A673 (cell line): ENCODE data around the gene MAP3K5. TPM values are rescaled to one million over a fixed set of nuclear protein-coding genes. Genes with fewer than 3 reads are reported as not detected.

Experiments
- BruUV-seq: library from RNA; stranded (reverse); fragments of 400-500 nt; replicated peaks from 2 replicates; lab custom pipeline; 2021; lab: Mats Ljungman, UMichigan
- CTCF ChIA-PET: fragments of 300-600 bp; sonication (Branson Sonifier 250); formaldehyde crosslinking; loops from one replicate; lab custom pipeline; 2022; ENCODE audit warnings: antibody characterized with exemption; lab: Charles Lee
- POLR2A ChIA-PET: fragments of 300-600 bp; sonication (Branson Sonifier 250); formaldehyde crosslinking; loops from one replicate; lab custom pipeline; 2022; ENCODE audit warnings: antibody characterized with exemption; ENCODE audit not compliant: low non-redundant PET; lab: Charles Lee
- DNase-seq: peaks from one replicate; pipeline ENCODE4 v3.0.0-alpha.2; 2015; ENCODE audit warnings: low spot score
- H3K27ac ChIP-seq: fragments of 200-600 bp; sonication (generic); 2 replicates; pipeline ENCODE4 v1.5.1; 2016; ENCODE audit warnings: mixed run types, low read depth, mild to moderate bottlenecking, mixed read lengths, antibody characterized with exemption, low read length; ENCODE audit not compliant: poor library complexity, severe bottlenecking
- H3K27me3 ChIP-seq: fragments of 200-600 bp; sonication (generic); replicated peaks from 2 replicates; pipeline ENCODE4 v1.6.1; 2017; ENCODE audit warnings: mixed run types, low read depth, mild to moderate bottlenecking, mixed read lengths, antibody characterized with exemption, low read length; ENCODE audit not compliant: insufficient read depth, poor library complexity
- H3K36me3 ChIP-seq: fragments of 200-600 bp; sonication (generic); 2 replicates; pipeline ENCODE4 v1.6.1; 2016; ENCODE audit warnings: mixed run types, mild to moderate bottlenecking, mixed read lengths, antibody characterized with exemption, low read length; ENCODE audit not compliant: insufficient read depth, poor library complexity, severe bottlenecking
- H3K4me1 ChIP-seq: fragments of 200-600 bp; sonication (generic); 2 replicates; pipeline ENCODE4 v1.6.1; 2017; ENCODE audit warnings: mixed run types, mild to moderate bottlenecking, mixed read lengths, antibody characterized with exemption, low read length; ENCODE audit not compliant: insufficient read depth, poor library complexity, severe bottlenecking
- H3K4me3 ChIP-seq: fragments of 200-600 bp; sonication (generic); 2 replicates; pipeline ENCODE4 v1.5.1; 2016; ENCODE audit warnings: low read depth, mixed run types, mild to moderate bottlenecking, mixed read lengths, low read length; ENCODE audit not compliant: poor library complexity, severe bottlenecking
- H3K9me3 ChIP-seq: fragments of 200-600 bp; sonication (generic); 2 replicates; pipeline ENCODE4 v1.6.1; 2016; ENCODE audit warnings: mixed run types, low read depth, mild to moderate bottlenecking, mixed read lengths, antibody characterized with exemption, low read length; ENCODE audit not compliant: poor library complexity, severe bottlenecking
- CTCF ChIP-seq: fragments of 300-800, 200-600 bp; sonication (generic); conservative IDR thresholded peaks from 2 replicates; pipeline ENCODE4 v1.5.1; 2017; ENCODE audit warnings: low read depth, mild to moderate bottlenecking, antibody characterized with exemption, low read length, moderate library complexity, mixed read lengths
- EZH2 ChIP-seq: fragments of 200-600 bp; sonication (generic); IDR thresholded peaks from 2 replicates; pipeline ENCODE4 v1.6.1; 2017; ENCODE audit warnings: borderline replicate concordance, low read depth, mild to moderate bottlenecking, mixed read lengths, antibody characterized with exemption, low read length; ENCODE audit not compliant: poor library complexity, severe bottlenecking
- intact Hi-C: fragments of 100-400 bp; cut with micrococcal nuclease; formaldehyde crosslinking; loops from one replicate; pipeline ENCODE4 v1.10.0; 2022; ENCODE audit not compliant: unreplicated experiment
- total RNA-seq: library from RNA; stranded (reverse); gene quantifications from 2 replicates; pipeline ENCODE4 v1.2.3, GENCODE V29; 2021

MAP3K5 gene
- total RNA-seq, 1 experiment from 2014 or later, result 5.4 TPM

DNA sequence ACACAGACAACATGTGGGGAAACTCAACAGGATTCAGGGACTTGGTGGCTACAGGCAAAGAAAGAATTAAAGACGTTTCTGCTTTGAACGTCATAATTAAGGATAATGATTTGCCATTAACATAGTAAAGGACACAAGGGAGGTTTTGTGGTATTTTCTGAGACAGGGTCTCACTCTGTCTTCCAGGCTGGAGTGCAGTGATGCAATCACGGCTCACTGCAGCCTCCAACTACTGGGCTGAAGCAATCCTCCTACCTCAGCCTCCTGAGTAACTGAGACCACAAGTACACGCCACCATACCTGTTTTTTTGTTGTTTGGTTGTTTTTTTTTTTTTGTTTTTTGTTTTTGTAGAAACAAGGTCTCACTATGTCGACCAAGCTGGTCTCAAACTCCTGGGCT lies 62.4 kb downstream of the MAP3K5 start:
- ChIA-PET POLR2A (no interaction called here), CTCF (no interaction called here)
- H3K27ac ChIP-seq, result no peak overlapping the region
- DNase-seq, result no peak
- H3K9me3 ChIP-seq, result no peaks in the 10 kb centered on the region
- no TSS peak for BruUV-seq
- intact Hi-C loops, result no loop called here
- no peaks in the 10 kb centered on the region for H3K27me3 ChIP-seq
- H3K4me1 ChIP-seq, result no peaks in the 10 kb centered on the region
- H3K36me3 ChIP-seq, result no peaks in the 10 kb centered on the region
- no peak overlapping the region for H3K4me3 ChIP-seq
- TF ChIP-seq CTCF (no peak), EZH2 (no peak)

DNA sequence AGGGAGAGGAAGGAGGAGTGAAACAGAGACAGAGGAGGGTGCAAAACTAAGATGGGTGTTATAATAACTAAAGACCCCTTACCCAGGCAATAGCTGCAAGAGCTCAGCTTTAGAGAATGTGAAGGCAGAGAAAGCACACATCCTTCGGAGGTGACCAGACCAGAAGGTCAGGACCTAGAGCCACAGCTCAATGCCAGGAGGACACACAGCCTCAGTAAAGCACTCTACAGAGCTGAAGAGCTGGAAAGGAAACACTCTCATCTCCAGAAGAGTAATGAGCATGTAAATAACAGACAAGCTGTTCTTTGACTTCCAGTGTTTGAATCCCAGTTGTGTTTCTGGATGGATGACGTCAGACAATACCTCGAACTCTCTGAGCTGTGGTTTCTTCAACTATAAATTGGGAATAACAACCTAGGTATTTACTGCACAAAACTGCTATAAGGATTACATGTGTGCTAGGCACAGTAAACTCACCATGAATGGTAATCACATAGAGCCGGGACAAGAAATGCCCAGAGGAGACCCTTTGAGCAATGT lies 63.2 kb downstream of the MAP3K5 start:
- Histone ChIP-seq H3K36me3 (no peaks in the 10 kb centered on the region), H3K4me1 (no peaks in the 10 kb centered on the region), H3K27ac (no peak overlapping the region), H3K4me3 (no peak overlapping the region), H3K9me3 (no peaks in the 10 kb centered on the region), H3K27me3 (no peaks in the 10 kb centered on the region)
- BruUV-seq, result no TSS peak
- POLR2A ChIA-PET, result no interaction called here
- intact Hi-C loops, result no loop called here
- DNase-seq, result no peak
- CTCF ChIA-PET, result no interaction called here
- no peak for TF ChIP-seq CTCF
- no peak for TF ChIP-seq EZH2

DNA sequence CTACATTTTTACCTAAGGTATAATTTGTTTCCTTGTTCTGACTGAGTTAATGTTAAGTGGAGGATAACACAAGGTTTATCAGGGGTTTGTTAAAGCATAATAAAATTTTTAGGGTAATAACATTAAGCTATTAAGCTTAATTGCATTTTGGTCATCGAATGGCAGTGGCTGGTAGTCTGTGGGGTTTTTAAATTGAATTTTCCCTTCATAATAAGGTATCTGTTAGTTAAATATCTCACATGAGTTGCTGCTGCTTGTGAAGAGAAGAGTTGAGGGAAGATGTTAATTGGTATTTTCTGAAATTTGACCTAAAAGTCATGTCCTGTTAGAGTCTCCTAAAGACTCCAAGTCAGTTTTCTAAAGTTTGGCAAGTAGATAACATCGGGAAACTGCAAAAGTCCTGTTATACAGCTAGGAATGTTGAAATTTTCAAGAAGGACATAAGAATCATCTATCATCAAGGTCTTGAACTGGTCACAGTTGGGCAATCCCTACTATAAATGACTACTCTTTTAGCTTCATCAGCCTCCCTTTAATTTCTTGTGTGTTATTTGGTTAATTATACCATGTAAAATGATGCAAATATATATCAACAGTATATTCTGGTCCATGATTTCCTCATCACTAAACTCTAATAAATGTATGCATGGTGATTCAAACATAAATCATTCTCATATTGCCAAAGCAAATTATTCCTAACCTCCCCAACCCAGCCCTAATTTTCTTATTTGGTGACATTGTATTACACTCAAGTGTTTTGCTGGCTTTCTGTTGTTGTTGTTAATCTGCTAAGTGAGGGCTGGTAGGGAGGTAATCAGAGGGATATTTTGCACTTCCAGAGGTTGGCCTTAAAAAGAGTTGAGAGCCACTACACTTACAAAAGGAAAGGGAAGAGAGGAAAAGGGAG lies 64.0 kb downstream of the MAP3K5 start:
- POLR2A ChIA-PET, result no interaction called here
- no peaks in the 10 kb centered on the region for H3K27me3 ChIP-seq
- TF ChIP-seq EZH2, result no peak
- no peak for TF ChIP-seq CTCF
- no peaks in the 10 kb centered on the region for H3K4me1 ChIP-seq
- DNase-seq, result no peak
- intact Hi-C loops, result no loop called here
- no peaks in the 10 kb centered on the region for H3K9me3 ChIP-seq
- no peak overlapping the region for H3K27ac ChIP-seq
- no peak overlapping the region for H3K4me3 ChIP-seq
- CTCF ChIA-PET, result no interaction called here
- no peaks in the 10 kb centered on the region for H3K36me3 ChIP-seq
- no TSS peak for BruUV-seq
